Neuronal stem cell (in vitro differentiated cells): ENCODE measurements around the gene SORBS2.
A peak's percentile ranks its signal among the peaks of the same experiment; 100 is the strongest.

Source experiments
- DNase-seq: peaks from one replicate; pipeline ENCODE4 v3.0.0-alpha.2; 2013; ENCODE audit warnings: low spot score
- H2AFZ ChIP-seq: one replicate; pipeline ENCODE4 v1.6.1; 2013; ENCODE audit warnings: mild to moderate bottlenecking, low read length, inconsistent platforms
- H2AK5ac ChIP-seq: 2 replicates; pipeline ENCODE4 v1.6.1; 2013; ENCODE audit warnings: low read depth, mild to moderate bottlenecking, inconsistent platforms, low read length, moderate library complexity, mixed read lengths
- H2BK120ac ChIP-seq: 2 replicates; pipeline ENCODE4 v1.6.1; 2013; ENCODE audit warnings: low read depth, mild to moderate bottlenecking, inconsistent platforms, low read length, moderate library complexity, mixed read lengths
- H2BK12ac ChIP-seq: one replicate; pipeline ENCODE4 v1.6.1; 2013; ENCODE audit warnings: low read length, inconsistent platforms
- H2BK15ac ChIP-seq: 2 replicates; pipeline ENCODE4 v1.6.1; 2013; ENCODE audit warnings: mild to moderate bottlenecking, low read length, inconsistent platforms, mixed read lengths
- H2BK5ac ChIP-seq: one replicate; pipeline ENCODE4 v1.6.1; 2013; ENCODE audit warnings: inconsistent platforms, mild to moderate bottlenecking, low read length, moderate library complexity
- H3K14ac ChIP-seq: one replicate; pipeline ENCODE4 v1.6.1; 2013; ENCODE audit warnings: low read length, inconsistent platforms
- H3K18ac ChIP-seq: 2 replicates; pipeline ENCODE4 v1.6.1; 2013; ENCODE audit warnings: low read length, inconsistent platforms
- H3K23ac ChIP-seq: 2 replicates; pipeline ENCODE4 v1.6.1; 2013; ENCODE audit warnings: low read depth, mild to moderate bottlenecking, mixed read lengths, low read length, inconsistent platforms; ENCODE audit not compliant: poor library complexity
- H3K27ac ChIP-seq: replicated peaks from 3 replicates; pipeline ENCODE4 v1.5.1; 2013; ENCODE audit warnings: low read length, inconsistent platforms
- H3K27me3 ChIP-seq, 3 experiments: 2 replicates each; pipeline ENCODE4 v1.6.1; 2013; ENCODE audit warnings: low read length in 3 of 3, mild to moderate bottlenecking in 2 of 3, inconsistent platforms in 1 of 3, low read depth in 1 of 3, mixed read lengths in 1 of 3, moderate library complexity in 1 of 3; ENCODE audit not compliant: control insufficient read depth in 3 of 3, insufficient read depth in 3 of 3
- H3K36me3 ChIP-seq, 2 donors: replicated peaks in 1 of 2; 2 replicates each; pipeline ENCODE4 v1.6.1; 2013; ENCODE audit warnings: low read length in 2 of 2; ENCODE audit not compliant: control insufficient read depth in 2 of 2, insufficient read depth in 2 of 2
- H3K4ac ChIP-seq: 2 replicates; pipeline ENCODE4 v1.6.1; 2013; ENCODE audit warnings: inconsistent platforms, mild to moderate bottlenecking, low read length, moderate library complexity
- H3K4me1 ChIP-seq, 2 donors: 1 replicate in 1 of 2; 2 replicates in 1 of 2; pipeline ENCODE4 v1.6.1; 2013; ENCODE audit warnings: low read length in 2 of 2, low read depth in 1 of 2; ENCODE audit not compliant: control insufficient read depth in 2 of 2, insufficient read depth in 1 of 2
- H3K4me2 ChIP-seq: one replicate; pipeline ENCODE4 v1.6.1; 2013; ENCODE audit warnings: mild to moderate bottlenecking, low read length, inconsistent platforms; ENCODE audit not compliant: insufficient read depth, poor library complexity, severe bottlenecking
- H3K4me3 ChIP-seq, 2 donors: 2 replicates each; pipeline ENCODE4 v1.5.1; 2013; ENCODE audit warnings: low read length in 2 of 2, mild to moderate bottlenecking in 2 of 2, inconsistent platforms in 1 of 2, moderate library complexity in 1 of 2
- H3K79me1 ChIP-seq: one replicate; pipeline ENCODE4 v1.6.1; 2013; ENCODE audit warnings: low read depth, mild to moderate bottlenecking, inconsistent platforms, low read length, moderate library complexity
- H3K9ac ChIP-seq: one replicate; pipeline ENCODE4 v1.6.1; 2013; ENCODE audit warnings: mild to moderate bottlenecking, low read depth, low read length, inconsistent platforms; ENCODE audit not compliant: poor library complexity
- H3K9me3 ChIP-seq, 2 donors: replicated peaks in 1 of 2; 2 replicates each; pipeline versions ENCODE3 to v1.6.1; 2013; ENCODE audit warnings: low read length in 2 of 2, mild to moderate bottlenecking in 2 of 2, inconsistent platforms in 1 of 2, low read depth in 1 of 2, mixed read lengths in 1 of 2, moderate library complexity in 1 of 2; ENCODE audit not compliant: control insufficient read depth in 2 of 2, insufficient read depth in 1 of 2
- H4K8ac ChIP-seq: one replicate; pipeline ENCODE4 v1.6.1; 2013; ENCODE audit warnings: low read depth, mild to moderate bottlenecking, inconsistent platforms, low read length, moderate library complexity
- H4K91ac ChIP-seq: one replicate; pipeline ENCODE4 v1.6.1; 2013; ENCODE audit warnings: low read length, low read depth, mild to moderate bottlenecking, inconsistent platforms; ENCODE audit not compliant: poor library complexity
- WGBS, 2 donors: extraction: QIAGEN DNeasy Blood & Tissue Kit; methylation state at CpG; one replicate each; pipeline ENCODE4 v1.1.7; 2013; ENCODE audit warnings: missing lambda C conversion rate in 2 of 2, mixed read lengths in 1 of 2; ENCODE audit not compliant: insufficient read length in 2 of 2, insufficient replicate concordance in 1 of 2; ENCODE audit errors: extremely low coverage in 2 of 2; 5-methylcytosine and 5-hydroxymethylcytosine counted together

The SORBS2 gene

DNA sequence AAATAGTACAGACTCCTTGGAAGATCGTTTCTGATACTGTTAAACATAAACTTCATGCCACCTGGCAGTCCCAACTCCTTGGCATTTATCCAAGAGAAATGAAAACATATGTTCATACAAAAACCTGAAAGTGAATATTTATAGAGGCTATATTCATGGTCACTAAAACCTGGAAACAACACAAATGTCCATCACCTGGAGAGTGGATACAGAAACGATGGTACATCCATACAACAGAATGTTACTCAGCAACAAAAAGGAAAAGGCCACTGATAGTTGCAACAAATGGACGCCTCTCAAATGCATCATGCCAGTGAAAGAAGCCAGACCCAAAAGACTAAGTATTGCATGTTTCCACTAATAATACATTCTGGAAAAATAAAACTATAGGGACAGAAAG is 34.0 kb upstream of the SORBS2 start:
- Histone ChIP-seq H3K27me3 (no peaks in the 10 kb centered on the region), H3K14ac (no peak overlapping the region), H2AK5ac (no peak overlapping the region), H3K18ac (no peak overlapping the region), H3K27ac (no peak overlapping the region), H3K4ac (no peak overlapping the region), H3K9me3 (peaks cover 2 to 11% of the 10 kb centered on the region in 2 donors), H2BK12ac (no peak overlapping the region), H3K4me2 (no peak overlapping the region), H4K8ac (no peak overlapping the region), H2BK15ac (no peak overlapping the region), H3K23ac (no peak overlapping the region), H3K4me3 (no peak overlapping the region), H3K36me3 (no peaks in the 10 kb centered on the region), H3K79me1 (no peaks in the 10 kb centered on the region), H3K9ac (no peak overlapping the region), H2BK120ac (no peak overlapping the region), H2BK5ac (no peak overlapping the region), H2AFZ (no peak overlapping the region), H3K4me1 (peaks cover 2 to 6% of the 10 kb centered on the region in 2 donors), H4K91ac (no peak overlapping the region)
- WGBS, 2 donors, result no CpG with 5 or more reads among the region's 3 CpGs
- DNase-seq, result no peak

GRCh38 chr4:185841451-185841850 is 29.5 kb upstream of the SORBS2 start:
- Histone ChIP-seq H2BK5ac (no peak overlapping the region), H4K91ac (no peak overlapping the region), H2BK15ac (no peak overlapping the region), H3K9ac (no peak overlapping the region), H3K18ac (no peak overlapping the region), H3K9me3 (peaks cover 2 to 7% of the 10 kb centered on the region in 2 donors), H3K4me2 (no peak overlapping the region), H2AFZ (no peak overlapping the region), H3K27me3 (no peaks in the 10 kb centered on the region), H3K23ac (no peak overlapping the region), H4K8ac (no peak overlapping the region), H3K4me1 (peaks cover 23 to 37% of the 10 kb centered on the region in 2 donors), H3K4me3 (no peak overlapping the region), H2BK120ac (no peak overlapping the region), H3K36me3 (no peaks in the 10 kb centered on the region), H3K14ac (no peak overlapping the region), H2BK12ac (no peak overlapping the region), H3K79me1 (no peaks in the 10 kb centered on the region), H3K4ac (no peak overlapping the region), H2AK5ac (no peak overlapping the region), H3K27ac (no peak overlapping the region)
- no CpG with 5 or more reads among the region's 2 CpGs for WGBS, 2 donors
- no peak for DNase-seq

DNA sequence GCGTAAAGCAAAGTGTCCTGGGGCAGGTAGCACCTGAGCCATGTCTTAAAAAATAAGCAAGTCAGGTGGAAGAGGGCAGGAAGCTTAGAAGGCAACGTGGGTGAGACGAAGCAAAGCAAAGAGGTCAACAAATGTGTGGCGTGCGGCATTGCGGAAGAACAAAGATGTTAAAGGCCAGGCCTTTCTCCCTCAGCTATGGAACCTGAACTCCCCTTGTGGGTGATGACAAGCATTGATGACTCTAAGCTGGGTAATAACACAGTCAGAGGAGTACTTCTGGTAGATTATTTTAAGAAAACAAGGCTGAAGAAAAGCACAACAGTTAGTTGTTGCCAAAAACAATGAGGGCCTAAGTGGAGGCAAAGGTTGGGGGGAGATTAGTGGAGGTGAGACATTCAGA is 29.0 kb upstream of the SORBS2 start:
- H3K27ac ChIP-seq, result peak overlapping the region; percentile 3

DNA sequence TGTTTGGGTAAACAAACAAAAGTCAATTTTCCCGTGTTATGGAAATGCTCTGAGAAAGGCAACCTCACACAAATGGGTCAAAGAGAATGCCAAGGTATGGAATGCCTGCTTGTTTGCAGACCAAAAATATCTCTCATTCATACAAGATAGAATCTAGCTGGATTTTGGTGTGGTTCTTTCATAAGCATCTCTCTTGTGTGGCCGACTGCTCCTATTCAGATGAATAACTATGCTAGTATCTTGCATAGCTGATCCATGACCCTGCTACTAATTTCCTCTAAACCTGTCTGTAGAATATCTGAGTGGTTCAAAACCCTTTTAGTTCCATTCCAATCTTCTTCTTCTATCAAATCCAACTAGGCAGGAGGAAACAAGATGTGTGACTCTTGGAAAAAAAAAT is 28.2 kb upstream of the SORBS2 start:
- Histone ChIP-seq H4K8ac (no peak overlapping the region), H3K18ac (no peak overlapping the region), H3K27me3 (no peaks in the 10 kb centered on the region), H3K14ac (no peak overlapping the region), H2BK120ac (no peak overlapping the region), H2BK12ac (no peak overlapping the region), H3K23ac (no peak overlapping the region), H2AK5ac (no peak overlapping the region), H2BK15ac (no peak overlapping the region), H2AFZ (peak overlapping the region; percentile 75), H3K9ac (no peak overlapping the region), H3K4ac (no peak overlapping the region), H3K9me3 (peaks cover 0 to 2% of the 10 kb centered on the region in 2 donors), H3K79me1 (no peaks in the 10 kb centered on the region), H3K4me2 (no peak overlapping the region), H4K91ac (no peak overlapping the region), H3K4me3 (no peak overlapping the region), H3K4me1 (peaks cover 27 to 45% of the 10 kb centered on the region in 2 donors), H3K36me3 (no peaks in the 10 kb centered on the region), H2BK5ac (no peak overlapping the region), H3K27ac (peak overlapping the region; percentile 92)
- DNase-seq, result no peak
- WGBS, 2 donors, result no CpG with 5 or more reads among the region's 2 CpGs

More for the DNA sequence above, 29.0 kb upstream of the SORBS2 start:
- no peak overlapping the region for H4K91ac ChIP-seq
- no peak overlapping the region for H2BK120ac ChIP-seq
- no peak overlapping the region for H2BK15ac ChIP-seq
- H3K4me3 ChIP-seq, result no peak overlapping the region
- no peaks in the 10 kb centered on the region for H3K79me1 ChIP-seq
- H3K18ac ChIP-seq, result peak overlapping the region; percentile 0
- WGBS, 2 donors, result no CpG with 5 or more reads among the region's 6 CpGs
- H3K14ac ChIP-seq, result no peak overlapping the region
- peaks cover 2 to 4% of the 10 kb centered on the region in 2 donors for H3K9me3 ChIP-seq
- no peak overlapping the region for H2BK12ac ChIP-seq
- H4K8ac ChIP-seq, result no peak overlapping the region
- no peak overlapping the region for H2AFZ ChIP-seq
- H2AK5ac ChIP-seq, result no peak overlapping the region
- no peak overlapping the region for H3K9ac ChIP-seq
- peaks cover 25 to 42% of the 10 kb centered on the region in 2 donors for H3K4me1 ChIP-seq
- no peaks in the 10 kb centered on the region for H3K36me3 ChIP-seq
- no peak overlapping the region for H3K4me2 ChIP-seq
- no peak overlapping the region for H3K23ac ChIP-seq
- DNase-seq, result no peak
- no peaks in the 10 kb centered on the region for H3K27me3 ChIP-seq
- no peak overlapping the region for H2BK5ac ChIP-seq
- H3K4ac ChIP-seq, result no peak overlapping the region
